T-helper 2 cell (primary cell): ENCODE measurements around the gene ANTXRL.
"Not testable (repeated sequence)": the region's sequence is repeated elsewhere in the genome, so short reads cannot be mapped to it uniquely, and the experiment has no call there.

Experiments used
- DNase-seq, 5 experiments: peaks; one replicate each; pipeline versions ENCODE4 v3.0.0 to v3.0.0-alpha.2; 2012 to 2022

ANTXRL gene

DNA sequence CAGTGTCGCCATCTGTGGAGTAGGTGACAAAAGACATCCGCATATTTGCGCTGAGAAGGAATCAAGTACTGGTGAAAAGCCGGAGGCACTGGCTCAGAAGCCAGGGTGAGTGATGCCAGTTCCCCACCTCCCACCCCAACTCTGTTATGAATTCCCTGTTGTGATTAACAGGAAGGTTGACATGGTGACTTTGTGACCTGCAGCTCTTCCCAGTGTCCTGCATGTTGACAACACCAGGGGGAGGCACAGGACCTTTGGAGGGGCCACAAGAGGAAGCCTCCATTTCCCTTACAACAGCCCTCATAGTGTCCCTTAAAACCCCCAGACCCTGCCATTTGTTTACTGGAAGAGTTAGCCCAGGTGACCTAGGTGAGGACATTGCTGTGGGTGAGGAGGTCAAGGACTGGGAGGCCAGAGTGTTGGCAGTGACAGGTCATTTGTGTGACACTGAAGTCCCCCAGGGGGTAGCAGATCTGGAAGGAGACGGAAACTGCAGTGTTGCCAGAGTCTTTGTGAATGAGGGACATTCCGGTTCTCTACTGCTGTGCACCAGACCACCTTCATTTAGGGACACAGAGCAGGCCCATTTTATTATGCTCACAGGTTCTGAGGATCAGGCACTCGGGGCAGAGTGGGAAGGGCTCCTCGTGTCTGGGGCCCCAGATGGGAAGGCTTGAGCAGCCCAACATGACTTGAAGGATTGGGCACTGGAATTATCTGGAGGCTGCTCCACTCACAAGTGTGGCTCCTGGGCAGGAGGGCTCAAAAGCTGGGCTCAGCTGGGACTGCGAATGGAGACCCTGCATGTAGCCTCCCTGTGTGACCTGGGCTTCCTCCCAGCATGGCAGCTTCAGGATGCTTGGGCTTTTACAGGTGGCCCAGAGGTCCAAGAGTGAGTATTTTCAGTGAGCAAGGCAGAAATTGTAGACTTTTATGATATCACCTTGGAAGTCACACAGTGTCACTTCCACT, 13.0 kb upstream of the ANTXRL start:
- no peak for DNase-seq

DNA sequence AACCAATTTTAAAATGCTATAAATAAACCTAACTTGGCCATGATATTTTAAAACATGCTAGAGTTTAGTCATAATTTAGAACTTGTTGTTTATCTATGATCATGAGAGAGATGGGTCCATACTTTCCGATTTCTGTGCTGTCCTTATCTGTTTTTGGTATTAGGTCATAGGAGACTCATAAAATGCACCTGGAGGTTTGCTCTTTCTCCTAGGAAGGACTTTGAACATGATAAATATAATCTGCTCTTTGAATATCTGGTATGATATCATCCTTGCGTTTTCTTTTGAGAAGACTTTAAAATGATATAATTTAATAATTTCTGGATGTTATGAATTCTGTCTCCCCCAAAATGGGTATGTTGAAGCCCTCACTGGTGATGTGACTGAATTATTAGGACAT, 9.0 kb upstream of the ANTXRL start:
- no peak for DNase-seq

DNA sequence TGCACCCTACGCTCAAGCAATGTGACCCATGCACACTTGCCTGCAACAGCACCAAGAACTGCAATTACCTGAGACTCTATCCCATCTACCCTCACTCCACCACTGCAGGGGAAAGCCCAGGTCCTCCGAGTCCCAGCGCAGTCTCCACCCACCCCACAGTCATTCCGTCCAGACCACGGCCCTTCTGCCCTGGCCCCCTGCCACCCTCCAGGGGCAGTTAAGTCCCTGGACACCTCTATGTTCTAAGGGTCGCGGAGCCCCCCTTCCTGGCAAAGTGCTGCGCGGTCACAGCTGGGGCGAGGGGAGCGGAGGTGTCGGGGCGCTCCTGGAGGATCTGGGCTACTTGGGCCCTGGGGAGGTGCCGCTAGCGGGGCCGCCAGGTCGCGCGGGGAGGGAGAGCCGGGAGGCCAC, 4.4 kb upstream of the ANTXRL start:
- not testable (repeated sequence) for DNase-seq

DNA sequence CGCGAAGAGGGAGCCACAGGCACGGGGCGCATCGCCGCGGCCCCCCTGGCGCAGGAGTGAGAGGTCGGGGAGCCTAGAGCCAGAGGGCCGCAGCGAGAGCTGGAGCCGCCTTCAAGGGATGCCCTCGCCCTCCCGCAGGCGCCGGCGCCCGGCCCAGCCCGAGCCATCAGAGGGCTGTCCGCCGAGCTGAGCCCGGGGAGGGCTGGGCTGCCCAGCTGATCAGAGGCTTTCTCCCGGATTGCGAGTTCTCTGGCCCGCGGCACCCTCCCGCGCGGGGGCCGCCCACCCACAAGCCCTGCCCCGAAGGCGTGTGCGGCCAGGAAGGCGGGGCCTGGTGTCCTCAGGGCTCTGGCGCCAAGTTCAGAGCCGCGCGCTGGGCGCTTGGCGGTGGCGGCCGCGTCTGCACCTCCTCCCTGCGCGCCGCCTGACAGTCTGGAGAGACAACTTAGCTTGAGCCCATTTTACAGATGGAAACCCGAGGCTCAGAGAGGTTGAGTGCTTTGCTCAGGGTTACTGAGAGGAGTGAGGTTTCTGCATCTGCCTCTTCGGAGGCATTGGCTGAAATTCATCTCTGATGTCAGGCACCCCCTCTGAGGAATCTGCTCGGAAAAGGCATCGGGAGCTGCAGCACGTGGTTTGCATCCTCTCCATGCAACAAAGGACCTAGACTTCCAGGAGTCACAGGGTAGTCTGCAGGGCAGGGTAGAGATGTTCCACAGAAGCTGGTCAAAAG, 3.8 kb upstream of the ANTXRL start:
- peak; percentile 46 to 72 (median 63) for DNase-seq

DNA sequence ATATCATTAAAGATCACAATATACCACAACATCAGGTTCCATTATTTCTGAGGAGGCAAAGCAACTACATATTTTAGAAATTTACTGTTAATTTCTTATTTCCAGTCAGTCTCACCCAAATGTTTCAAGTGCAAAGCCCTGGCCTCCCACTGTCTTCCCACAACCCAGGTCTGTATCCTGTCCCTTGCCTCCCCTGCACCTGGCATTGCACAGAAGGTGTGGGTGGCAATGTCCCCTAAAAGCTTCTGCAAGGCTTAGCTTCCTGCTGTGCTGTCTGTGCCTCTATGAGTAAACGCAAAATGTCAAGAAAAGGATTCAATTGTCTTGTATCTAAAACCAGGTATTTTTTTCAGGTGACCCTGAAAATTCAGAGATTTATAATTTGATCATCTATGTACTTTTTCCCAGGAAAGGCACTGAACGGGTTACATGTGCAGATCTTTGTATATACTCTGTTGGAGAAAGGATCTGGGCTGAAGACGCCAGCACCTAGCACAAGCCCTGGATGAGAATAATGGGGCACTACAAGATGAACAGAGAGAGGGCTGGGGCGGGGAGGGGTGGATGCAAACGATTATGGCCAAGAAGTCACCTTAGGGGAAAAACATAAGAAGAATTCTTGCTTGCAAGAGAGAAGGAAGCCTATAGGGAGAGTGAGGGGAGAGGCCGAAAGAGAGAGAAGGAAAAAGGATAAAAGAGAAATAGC, 3.1 kb upstream of the ANTXRL start:
- no peak for DNase-seq

DNA sequence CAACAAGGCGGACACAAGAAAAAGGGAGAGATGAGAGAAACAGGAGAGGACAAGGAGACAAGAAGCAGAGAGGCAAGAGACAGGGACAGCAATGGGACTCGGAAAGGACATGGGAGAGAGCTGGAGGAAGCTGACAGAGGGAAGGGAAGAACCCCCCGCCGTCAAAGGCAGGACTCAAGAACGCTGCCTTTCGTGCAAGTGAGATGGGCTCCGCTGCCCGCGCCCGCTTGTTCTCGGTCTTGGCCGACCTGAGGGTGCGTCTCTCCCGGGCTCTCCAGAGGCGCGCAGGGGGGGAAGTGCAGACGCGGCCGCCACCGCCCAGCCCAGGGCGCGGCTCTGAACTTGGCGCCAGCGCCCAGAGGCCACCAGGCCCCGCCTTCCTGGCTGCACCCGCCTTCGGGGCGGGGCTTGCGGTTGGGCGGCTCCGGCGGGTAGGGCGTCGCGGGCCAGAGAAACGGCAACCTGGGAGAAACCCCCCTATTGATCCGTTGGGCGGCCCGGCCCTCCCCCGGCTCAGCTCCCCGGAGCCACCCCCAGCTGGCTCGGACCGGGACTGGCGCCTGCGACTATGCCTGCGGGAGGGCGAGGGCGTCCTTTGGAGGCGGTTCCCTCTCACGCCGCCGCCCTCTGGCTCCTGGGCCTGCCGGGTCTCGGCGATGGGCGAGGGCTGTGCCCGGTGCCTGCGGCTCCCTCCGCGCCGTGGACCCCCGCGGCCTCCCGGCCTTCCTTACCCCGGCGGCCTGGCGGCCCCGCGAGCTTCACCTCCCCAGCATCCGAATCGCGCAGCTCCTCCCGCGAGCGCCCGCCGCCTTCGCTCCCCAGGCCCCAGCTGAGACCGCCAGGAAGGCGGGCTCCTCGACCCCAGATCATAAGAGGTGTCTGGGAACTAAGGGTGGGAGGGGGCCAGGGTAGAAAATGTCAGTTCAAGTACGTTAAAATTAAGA, 2.2 kb upstream of the ANTXRL start:
- peak; percentile 66 to 81 (median 69) for DNase-seq

DNA sequence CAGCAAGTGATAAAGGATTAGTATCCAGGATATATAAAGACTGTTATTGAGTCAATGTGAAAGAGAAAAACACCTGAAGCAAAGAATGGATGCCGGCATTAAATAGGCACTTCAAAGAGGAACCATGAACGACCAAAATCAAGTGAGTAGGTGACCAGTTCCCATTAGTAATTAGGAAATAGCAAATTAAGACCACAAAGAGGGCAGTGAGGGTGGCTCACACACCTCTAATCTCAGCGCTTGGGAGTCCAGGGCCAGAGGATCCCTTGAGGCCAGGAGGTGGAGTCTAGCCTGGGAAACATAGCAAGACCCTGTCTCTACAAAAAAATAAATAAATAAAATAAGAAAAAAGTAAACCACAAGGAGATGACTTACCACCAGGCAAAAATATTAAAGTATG, 1.5 kb upstream of the ANTXRL start:
- peak in 1 of 5 experiments; percentile 0 for DNase-seq

DNA sequence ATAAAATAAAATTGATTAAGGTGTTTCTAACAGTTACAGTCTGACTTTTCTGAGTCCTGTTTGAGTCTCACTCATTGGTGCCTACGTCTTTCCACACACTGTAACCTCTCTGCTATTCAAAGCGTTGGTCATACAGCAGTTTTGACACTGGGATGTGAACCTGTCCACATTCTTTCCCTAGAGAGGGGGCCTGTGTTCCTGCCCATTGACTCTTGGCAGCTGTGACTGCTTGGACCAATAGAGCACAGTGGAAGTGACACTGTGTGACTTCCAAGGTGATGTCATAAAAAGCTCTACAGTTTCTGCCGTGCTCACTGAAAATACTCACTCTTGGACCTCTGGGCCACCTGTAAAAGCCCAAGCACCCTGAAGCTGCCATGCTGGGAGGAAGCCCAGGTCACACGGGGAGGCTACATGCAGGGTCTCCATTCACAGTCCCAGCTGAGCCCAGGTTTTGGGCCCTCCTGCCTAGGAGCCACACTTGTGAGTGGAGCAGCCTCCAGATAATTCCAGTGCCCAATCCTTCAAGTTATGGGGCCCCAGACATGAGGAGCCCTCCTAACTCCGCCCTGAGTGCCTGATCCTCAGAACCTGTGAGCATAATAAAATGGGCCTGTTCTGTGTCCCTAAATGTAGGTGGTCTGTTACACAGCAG, 704 bp upstream of the ANTXRL start:
- DNase-seq = no peak

DNA sequence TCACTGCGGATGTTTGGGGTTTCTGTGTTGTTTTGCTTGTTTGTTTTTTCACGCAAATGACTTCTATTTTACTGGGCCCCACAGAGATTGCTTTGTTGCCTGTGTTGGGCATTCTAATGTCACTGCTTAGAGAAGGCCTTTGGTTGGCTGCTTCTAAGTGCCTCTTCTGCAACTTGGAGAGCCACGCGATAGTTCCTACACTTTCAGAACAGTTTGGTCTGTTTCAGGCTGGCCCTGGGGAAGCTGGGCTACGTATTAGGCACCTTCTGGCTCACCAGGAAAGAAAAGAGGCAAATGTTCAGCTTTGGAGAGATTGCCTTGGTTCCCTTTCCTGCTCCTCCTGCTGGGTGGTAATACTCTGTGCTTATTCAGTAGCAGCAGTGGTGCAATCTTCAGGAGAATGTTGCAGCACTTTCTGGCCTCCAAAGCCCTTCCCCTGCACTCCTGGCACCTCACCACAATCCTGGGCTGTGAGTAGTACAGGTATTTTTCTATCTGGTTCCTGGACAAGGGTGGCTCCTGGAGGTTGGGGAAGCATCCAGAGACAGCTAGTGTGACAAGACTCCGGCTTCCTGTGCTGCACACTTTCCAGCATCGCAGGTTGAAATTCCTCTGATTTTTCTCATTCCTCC, 1.2 kb downstream of the ANTXRL start:
- DNase-seq = peak in 1 of 5 experiments; percentile 0

DNA sequence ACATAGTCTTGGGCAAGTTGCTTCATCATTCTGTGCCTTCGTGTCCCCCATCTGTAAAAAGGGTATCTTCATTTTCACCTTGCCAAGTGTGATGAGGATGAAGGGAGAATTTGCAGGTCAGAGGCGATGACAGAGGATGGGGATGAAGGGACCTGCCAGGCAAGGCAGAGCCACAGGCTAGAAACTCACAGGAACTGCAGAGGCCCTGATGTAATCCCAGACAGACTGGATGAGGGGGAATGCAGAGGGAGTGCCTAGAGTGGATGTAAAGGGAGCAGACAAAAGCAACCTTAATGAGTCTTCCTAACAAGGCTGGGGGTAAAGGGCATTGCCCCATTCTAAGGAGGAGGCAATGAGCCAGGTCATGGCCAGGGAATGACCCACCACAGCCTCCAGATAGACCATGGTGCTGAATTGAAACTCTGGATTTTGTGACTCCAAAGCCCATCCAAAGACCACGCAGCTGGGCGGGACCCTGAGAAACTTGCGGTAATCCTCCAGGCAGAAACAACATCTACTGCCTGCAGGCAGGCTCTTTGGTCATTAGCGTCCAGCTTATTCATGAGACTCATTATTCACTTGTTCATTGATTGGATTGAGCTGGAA, 1.9 kb downstream of the ANTXRL start:
- no peak for DNase-seq

DNA sequence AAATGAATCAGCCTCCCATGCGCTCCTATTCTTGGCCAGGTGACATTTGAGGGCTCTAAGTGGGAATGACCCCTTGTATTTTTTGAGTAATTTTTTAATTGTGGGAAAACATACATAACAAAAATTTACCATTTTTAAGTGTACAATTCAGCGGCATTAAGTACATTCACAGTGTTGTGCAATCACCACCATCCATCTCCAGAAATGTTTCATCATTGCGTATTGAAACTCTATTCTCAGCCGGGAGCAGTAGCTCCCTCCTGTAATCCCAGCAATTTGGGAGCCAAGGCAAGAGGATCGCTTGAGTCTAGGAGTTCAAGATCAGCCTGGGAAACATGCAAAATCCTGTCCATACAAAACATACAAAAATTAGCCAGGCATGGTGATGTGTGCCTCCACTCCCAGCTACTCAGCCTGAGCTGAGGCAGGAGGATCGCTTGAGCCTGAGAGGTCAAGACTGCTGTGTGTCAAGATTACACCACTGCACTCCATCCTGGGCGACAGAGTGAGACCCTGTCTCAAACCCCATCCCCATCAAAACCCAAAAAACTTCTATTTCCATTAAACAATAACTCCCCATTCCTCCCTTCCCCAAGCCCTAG, 2.5 kb downstream of the ANTXRL start:
- DNase-seq = no peak

DNA sequence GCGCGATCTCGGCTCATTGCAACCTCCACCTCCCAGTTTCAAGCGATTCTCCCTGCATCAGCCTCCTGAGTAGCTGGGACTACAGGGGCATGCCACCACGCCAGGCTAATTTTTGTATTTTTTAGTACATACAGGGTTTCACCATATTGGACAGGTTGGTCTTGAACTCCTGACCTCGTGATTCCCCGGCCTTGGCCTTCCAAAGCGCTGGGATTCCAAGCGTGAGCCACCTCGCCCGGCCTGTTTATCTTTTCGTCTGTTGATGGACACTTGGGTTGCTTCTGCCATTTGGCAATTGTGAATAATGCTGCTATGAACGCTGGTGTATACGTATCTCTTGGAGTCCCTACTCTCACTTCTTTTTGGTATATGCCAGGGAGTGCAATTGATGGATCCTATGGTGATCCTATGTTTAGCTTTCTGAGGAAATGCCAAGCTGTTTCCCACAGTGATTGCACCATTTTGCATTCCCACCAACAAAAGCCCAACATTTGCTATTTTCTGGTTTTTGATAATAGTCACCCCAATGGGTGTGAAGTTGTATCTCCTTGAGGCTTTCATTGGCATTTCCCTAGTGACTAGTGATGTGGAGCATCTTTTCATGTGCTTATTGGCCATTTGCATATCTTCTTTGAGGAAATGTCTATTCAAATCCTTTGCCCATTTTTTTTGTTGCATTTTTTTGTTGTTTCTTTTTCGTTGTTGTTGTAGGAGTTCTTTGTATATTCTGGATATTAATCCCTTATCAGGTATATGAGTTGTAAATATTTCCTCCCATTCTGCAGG, 3.5 kb downstream of the ANTXRL start:
- no peak for DNase-seq

DNA sequence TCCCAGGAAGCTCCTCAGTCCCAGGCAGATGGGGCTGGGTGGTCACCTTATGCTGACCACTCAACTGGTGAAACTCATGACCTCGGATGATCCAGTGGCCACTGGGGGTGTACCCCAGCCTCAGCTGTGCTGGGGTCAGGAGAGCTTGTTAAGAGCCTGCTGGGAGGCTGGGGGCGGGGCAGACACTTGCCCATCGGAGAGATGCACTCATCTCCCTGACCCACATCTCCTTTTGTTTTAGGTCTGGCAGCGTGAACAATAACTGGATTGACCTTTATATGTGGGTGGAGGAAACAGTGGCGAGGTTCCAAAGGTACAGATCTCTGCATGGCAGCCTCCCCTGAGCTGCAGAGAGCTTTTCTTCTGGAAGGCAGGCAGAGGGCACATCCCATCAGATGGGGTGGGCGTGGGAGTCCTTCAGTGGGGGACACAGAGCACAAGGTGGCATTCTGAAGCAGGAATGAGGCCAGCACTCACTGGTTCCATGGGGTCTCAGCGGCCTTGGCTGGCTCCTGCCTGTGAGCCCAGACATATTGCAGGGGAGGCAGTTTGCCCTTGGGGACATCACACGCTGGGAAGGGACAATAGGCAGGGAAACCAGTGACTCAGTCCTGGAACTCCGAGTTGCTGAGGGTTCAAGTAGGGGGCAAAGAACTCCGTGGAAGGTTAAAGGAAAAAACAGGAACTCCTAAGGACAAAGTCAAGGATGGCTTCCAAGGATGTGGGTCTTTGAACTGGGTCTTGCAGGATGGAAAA, 5.2 kb downstream of the ANTXRL start:
- DNase-seq = peak in 1 of 5 experiments; percentile 0

DNA sequence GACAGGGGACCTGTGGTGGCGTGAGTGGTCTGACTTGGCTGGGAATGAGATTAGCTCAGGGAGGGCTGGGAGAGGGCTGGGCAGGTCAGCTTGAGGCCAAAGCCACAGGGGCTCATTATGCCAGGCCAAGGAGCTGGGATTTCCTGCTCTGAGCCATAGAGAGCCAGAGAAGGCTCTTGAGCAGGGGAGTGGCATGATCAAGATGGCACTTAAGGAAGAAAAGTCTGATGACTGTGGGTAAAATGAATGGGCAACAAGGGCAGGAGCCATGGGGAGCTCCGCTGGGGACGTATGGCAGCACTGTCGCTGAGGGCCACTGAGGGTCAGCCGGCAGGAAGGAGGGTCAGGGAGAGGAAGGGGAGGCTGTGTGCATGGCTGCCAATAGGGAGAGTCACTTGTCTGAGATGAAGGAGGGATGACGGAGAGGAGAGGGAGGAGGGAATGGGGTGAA, 5.8 kb downstream of the ANTXRL start:
- DNase-seq = peak in 1 of 5 experiments; percentile 0

DNA sequence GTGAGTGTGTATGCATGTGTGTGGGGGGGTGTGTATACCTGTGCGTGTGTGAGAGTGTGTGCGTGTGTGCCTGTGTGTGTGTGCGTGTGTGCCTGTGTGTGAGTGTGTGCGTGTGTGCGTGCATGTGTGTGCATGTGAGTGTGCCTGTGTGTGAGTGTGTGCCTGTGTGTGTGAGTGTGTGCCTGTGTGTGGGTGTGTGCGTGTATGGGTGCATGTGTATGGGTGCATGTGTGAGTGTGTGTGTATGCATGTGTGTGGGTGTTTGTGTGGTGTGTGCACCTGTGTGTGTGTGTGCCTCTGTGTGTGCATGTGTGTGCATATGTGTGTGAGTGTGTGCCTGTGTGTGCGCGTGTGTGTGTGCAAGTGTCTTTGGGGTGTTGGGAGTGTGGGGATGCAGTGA, 6.4 kb downstream of the ANTXRL start:
- DNase-seq = no peak

DNA sequence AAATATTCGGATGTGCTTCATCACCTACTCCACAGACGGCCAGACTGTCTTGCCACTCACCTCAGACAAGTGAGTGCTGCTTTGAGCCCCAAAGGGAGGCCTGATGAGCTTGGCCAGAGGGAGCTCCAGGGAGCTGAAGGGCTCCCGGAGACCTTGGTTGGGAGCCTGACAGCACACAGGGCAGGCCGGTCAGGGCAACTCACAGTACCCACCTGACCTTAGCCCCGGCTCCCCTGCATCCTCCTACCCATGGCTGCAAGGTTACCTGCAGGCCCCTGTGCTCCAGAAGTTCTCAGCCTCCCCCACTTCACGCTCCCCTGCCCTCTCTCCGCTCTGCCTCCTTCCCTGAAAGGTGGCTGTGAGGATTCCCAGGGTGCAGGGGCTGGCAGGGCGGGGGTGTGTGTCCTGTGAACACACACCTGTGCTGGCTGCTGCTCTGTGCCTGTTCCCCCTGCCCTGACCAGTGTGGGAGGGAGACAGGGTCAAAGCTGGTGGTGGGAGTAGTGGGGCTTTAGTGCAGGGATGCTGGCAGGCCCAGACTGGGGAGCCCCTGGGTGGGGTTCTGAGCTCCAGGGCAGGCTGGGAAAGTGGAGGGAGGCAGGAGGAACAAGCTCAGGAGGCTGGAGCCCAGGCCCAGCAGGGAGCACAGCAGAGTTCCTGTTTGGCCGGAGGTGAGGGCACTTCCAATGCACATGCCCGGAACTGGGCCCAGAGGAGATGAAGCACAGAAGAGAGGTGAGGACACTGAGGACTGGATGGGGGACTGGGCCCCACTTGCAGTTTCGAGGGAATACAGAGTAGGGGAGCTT, 7.2 kb downstream of the ANTXRL start:
- no peak for DNase-seq

DNA sequence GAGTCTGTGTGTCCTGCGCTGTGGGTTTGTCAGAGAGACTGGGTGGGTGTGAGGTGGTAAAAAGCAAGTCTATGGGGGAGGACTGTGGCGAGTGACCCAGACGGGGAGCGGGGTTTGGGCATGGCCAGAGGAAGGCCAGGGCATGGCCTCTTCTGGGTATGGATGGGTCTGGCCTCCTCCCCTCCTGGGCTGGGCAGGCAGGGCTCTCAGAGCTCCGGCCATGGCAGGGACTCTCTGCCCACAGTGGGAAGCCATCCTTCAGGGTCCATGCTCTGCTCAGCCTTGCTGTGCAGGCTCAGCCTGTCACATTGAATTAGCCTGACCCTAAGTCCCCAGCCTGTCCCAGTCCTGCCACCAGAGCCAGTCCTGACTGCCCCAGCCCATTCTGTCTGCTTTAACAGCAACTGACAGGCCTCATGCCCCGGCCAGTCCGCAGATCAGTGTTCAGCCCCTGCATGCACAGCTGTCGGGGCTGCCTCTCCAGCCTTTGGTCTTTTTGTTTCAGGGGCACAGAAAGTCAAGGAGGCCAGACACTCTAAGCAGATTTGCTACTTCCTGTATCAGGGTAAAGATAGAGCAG, 7.9 kb downstream of the ANTXRL start:
- DNase-seq = no peak
